Measurements from ENCODE around the gene EML6.

Gene EML6

DNA sequence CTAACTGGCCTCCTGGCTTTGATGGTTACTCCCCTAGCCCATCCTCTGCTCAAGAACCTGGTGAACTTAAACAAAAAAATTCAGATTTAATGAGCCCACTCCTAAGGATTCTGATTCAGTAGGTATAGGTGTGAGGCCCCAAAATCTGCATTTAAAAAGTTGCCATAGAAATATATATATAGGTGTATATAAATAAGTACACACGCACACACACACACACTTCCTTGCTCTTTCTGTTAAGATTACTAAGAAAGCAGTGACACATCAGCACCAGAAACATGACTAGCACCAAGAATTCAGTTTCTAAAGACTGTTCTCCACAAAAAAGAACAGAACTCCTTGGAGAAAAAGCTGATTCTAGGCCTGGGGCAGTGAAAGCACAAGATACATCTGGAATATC, 17.8 kb downstream of the EML6 start:
- no peak overlapping the region for H3K27ac ChIP-seq
- TF ChIP-seq, protein P1, sequence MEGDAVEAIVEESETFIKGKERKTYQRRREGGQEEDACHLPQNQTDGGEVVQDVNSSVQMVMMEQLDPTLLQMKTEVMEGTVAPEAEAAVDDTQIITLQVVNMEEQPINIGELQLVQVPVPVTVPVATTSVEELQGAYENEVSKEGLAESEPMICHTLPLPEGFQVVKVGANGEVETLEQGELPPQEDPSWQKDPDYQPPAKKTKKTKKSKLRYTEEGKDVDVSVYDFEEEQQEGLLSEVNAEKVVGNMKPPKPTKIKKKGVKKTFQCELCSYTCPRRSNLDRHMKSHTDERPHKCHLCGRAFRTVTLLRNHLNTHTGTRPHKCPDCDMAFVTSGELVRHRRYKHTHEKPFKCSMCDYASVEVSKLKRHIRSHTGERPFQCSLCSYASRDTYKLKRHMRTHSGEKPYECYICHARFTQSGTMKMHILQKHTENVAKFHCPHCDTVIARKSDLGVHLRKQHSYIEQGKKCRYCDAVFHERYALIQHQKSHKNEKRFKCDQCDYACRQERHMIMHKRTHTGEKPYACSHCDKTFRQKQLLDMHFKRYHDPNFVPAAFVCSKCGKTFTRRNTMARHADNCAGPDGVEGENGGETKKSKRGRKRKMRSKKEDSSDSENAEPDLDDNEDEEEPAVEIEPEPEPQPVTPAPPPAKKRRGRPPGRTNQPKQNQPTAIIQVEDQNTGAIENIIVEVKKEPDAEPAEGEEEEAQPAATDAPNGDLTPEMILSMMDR (IDR thresholded peaks at IDR 0.05; ENCODE audit: low read depth, low read length, missing control alignments), result no peak
- in situ Hi-C loops (cut with HindIII; ENCODE audit: low pct_ligation_motif_present, low sequenced_read_pairs), result no loop called here
- no peaks in the 10 kb centered on the region for H3K36me3 ChIP-seq (replicated peaks)
- H3K4me3 ChIP-seq (ENCODE audit: low read depth, low read length), result no peak overlapping the region
- DNase-seq, result no peak
- H3K27me3 ChIP-seq (replicated peaks), result no peaks in the 10 kb centered on the region

DNA sequence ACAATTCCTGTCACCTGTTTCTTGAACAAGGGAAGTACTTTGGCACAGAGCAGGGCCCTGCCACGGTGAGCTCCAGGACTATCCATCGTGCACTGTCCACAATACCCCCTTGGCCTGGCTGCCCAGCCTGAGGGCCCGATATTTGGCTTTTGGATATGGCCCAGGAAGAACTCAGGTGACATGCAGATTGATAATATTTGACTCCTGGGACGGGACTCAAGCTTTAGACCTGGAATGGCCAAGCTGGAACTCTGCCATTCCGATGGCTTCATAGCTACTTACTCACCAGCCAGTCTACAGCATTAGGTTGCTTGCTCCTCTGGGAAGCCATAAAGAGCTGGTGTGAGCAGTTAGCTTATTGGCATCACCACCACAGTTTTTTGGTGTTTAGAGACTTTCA, 26.6 kb downstream of the EML6 start:
- DNase-seq, result no peak
- TF ChIP-seq, protein P1 (IDR thresholded peaks at IDR 0.05; ENCODE audit: low read depth, low read length, missing control alignments), result no peak
- Histone ChIP-seq H3K4me3 (ENCODE audit: low read depth, low read length) (no peak overlapping the region), H3K36me3 (replicated peaks) (no peaks in the 10 kb centered on the region), H3K27me3 (replicated peaks) (no peaks in the 10 kb centered on the region), H3K27ac (no peak overlapping the region)
- in situ Hi-C loops (cut with HindIII; ENCODE audit: low pct_ligation_motif_present, low sequenced_read_pairs), result no loop called here

DNA sequence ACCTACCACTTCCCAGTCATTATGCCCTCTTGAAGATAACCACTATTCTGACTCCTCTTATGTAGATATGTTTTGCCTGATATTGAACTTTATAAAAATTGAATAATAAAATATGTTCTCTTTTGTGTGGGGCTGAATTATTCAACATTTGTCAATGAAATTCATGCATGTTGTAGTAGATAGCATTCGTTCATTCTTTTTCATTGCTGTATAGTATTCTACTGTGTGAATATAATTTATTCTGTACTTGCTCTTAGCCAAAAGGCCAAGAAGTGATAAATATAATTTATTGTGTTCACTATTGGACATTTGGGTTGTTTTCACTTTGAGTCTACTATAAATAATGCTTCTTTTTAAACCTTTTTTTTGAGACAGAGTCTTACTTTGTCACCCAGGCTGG, 29.0 kb downstream of the EML6 start:
- in situ Hi-C loops (cut with HindIII; ENCODE audit: low pct_ligation_motif_present, low sequenced_read_pairs), result no loop called here

DNA sequence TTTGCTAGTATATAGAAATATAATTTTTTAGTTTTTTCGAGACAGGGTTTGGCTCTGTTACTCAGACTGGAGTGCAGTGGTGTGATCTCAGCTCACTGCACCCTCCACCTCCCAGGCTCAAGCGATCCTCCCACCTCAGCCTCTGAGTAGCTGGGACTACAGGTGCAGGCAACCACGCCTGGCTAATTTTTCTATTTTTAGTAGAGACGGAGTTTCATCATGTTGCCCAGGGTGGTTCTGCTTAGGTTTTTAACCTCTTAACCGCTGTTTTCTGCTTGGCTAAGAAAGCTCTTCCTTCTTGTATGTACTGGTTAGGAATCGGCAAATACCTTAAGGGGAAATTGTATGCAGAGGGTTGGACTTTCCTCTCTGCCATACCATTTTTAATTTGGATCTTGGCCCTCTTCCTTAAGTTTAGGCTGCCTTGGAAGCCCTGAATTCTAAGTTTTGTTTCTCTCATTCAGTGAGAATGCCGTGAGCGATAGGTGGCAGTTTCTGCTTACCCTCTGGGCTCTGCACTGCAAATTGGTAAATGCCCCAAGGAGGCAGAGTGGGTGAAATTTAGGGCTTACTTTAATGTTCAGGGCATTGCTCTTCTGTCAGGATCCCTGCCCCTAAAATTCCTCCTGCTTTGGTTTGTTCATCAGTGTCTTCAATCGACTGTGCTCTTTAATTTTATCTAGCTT, 32.3 kb downstream of the EML6 start:
- Histone ChIP-seq H3K27me3 (replicated peaks) (no peaks in the 10 kb centered on the region), H3K4me3 (ENCODE audit: low read depth, low read length) (no peak overlapping the region), H3K27ac (no peak overlapping the region), H3K36me3 (replicated peaks) (no peaks in the 10 kb centered on the region)
- in situ Hi-C loops (cut with HindIII; ENCODE audit: low pct_ligation_motif_present, low sequenced_read_pairs), result no loop called here
- TF ChIP-seq, protein P1 (IDR thresholded peaks at IDR 0.05; ENCODE audit: low read depth, low read length, missing control alignments), result no peak
- DNase-seq, result no peak

More for the DNA sequence above, 29.0 kb downstream of the EML6 start:
- Histone ChIP-seq H3K27me3 (replicated peaks) (no peaks in the 10 kb centered on the region), H3K36me3 (replicated peaks) (no peaks in the 10 kb centered on the region), H3K4me3 (ENCODE audit: low read depth, low read length) (no peak overlapping the region), H3K27ac (no peak overlapping the region)
- TF ChIP-seq, protein P1 (IDR thresholded peaks at IDR 0.05; ENCODE audit: low read depth, low read length, missing control alignments), result no peak
- DNase-seq, result no peak

DNA sequence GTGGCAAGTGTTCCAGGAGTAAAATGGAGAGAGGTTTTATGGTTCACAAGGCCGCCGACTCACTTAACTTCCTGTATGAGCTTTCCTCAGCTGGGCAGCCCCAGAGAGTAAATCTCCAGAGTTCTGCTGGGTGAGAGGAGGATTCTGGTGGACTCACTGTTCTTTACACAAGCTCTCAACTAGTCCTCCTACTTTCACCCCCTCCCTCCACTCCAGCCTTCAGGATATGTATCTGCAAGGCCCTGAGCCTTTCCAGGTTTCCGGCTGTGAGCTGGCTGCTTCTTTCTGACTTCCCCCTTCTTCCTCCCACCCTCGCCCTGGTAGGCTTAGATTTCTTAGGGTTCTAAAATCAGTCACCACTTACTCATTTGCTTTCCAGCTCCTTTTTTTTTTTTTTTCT, 34.0 kb downstream of the EML6 start:
- Histone ChIP-seq H3K27me3 (replicated peaks) (no peaks in the 10 kb centered on the region), H3K36me3 (replicated peaks) (no peaks in the 10 kb centered on the region), H3K27ac (no peak overlapping the region), H3K4me3 (ENCODE audit: low read depth, low read length) (no peak overlapping the region)
- in situ Hi-C loops (cut with HindIII; ENCODE audit: low pct_ligation_motif_present, low sequenced_read_pairs), result no loop called here
- TF ChIP-seq, protein P1 (IDR thresholded peaks at IDR 0.05; ENCODE audit: low read depth, low read length, missing control alignments), result no peak
- DNase-seq, result no peak

DNA sequence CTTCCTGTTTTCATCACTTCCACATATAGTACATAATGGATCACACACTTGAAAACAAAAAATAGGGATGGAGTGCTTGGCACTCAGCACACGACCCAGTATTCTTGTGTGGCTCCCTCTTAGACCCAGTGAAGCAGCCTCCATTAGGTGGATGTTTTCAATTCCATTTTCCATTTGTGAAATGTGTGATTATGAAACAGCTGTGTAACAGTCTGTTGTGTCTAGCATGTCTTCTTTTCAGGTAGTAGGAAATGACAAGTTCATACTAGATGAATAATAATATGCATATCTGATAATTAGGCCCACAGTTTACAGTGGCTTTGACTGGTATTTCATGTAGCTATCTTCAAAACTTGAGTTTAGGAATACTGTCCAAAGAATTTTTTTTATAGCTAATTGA, 35.5 kb downstream of the EML6 start:
- no peaks in the 10 kb centered on the region for H3K27me3 ChIP-seq (replicated peaks)
- no peak overlapping the region for H3K4me3 ChIP-seq (ENCODE audit: low read depth, low read length)
- no peak overlapping the region for H3K27ac ChIP-seq
- in situ Hi-C loops (cut with HindIII; ENCODE audit: low pct_ligation_motif_present, low sequenced_read_pairs), result no loop called here
- TF ChIP-seq, protein P1 (IDR thresholded peaks at IDR 0.05; ENCODE audit: low read depth, low read length, missing control alignments), result no peak
- H3K36me3 ChIP-seq (replicated peaks), result no peaks in the 10 kb centered on the region
- no peak for DNase-seq
